Measurements from ENCODE around the gene FAM107A.
"Not testable (repeated sequence)": the region's sequence is repeated elsewhere in the genome, so short reads cannot be mapped to it uniquely, and the experiment has no call there.

FAM107A gene

GRCh38 chr3:58531956-58532355 is 45.2 kb downstream of the FAM107A start:
- no peak overlapping the region for H3K9ac ChIP-seq (ENCODE audit: low read length)
- H3K4me3 ChIP-seq (ENCODE audit: low read length) = no peak overlapping the region
- H3K4me1 ChIP-seq (ENCODE audit: control insufficient read depth, low read depth, low read length) = peaks cover 5% of the 10 kb centered on the region
- H3K27me3 ChIP-seq (ENCODE audit: control insufficient read depth, insufficient read depth, low read length) = no peaks in the 10 kb centered on the region
- H3K36me3 ChIP-seq (ENCODE audit: control insufficient read depth, low read depth, low read length) = no peaks in the 10 kb centered on the region
- no peaks in the 10 kb centered on the region for H3K9me3 ChIP-seq (ENCODE audit: control insufficient read depth, low read depth, low read length)
- no peak overlapping the region for H3K27ac ChIP-seq (ENCODE audit: low read length)

- Histone ChIP-seq H3K36me3 (ENCODE audit: control insufficient read depth, low read depth, low read length) (no peaks in the 10 kb centered on the region), H3K4me1 (ENCODE audit: control insufficient read depth, low read depth, low read length) (peaks cover 5% of the 10 kb centered on the region), H3K4me3 (ENCODE audit: low read length) (no peak overlapping the region), H3K9me3 (ENCODE audit: control insufficient read depth, low read depth, low read length) (no peaks in the 10 kb centered on the region), H3K9ac (ENCODE audit: low read length) (no peak overlapping the region), H3K27me3 (ENCODE audit: control insufficient read depth, insufficient read depth, low read length) (no peaks in the 10 kb centered on the region), H3K27ac (ENCODE audit: low read length) (no peak overlapping the region)
Measured at GRCh38 chr3:58531555-58531954, 45.6 kb downstream of the FAM107A start.

- H3K27me3 ChIP-seq (ENCODE audit: control insufficient read depth, insufficient read depth, low read length) = no peaks in the 10 kb centered on the region
- H3K27ac ChIP-seq (ENCODE audit: low read length) = no peak overlapping the region
- H3K9ac ChIP-seq (ENCODE audit: low read length) = no peak overlapping the region
Measured at GRCh38 chr3:58530354-58530865, 46.8 kb downstream of the FAM107A start.

GRCh38 chr3:58529516-58530353 is 47.5 kb downstream of the FAM107A start:
- Histone ChIP-seq H3K36me3 (ENCODE audit: control insufficient read depth, low read depth, low read length) (no peaks in the 10 kb centered on the region), H3K27me3 (ENCODE audit: control insufficient read depth, insufficient read depth, low read length) (no peaks in the 10 kb centered on the region), H3K4me3 (ENCODE audit: low read length) (no peak overlapping the region), H3K9ac (ENCODE audit: low read length) (no peak overlapping the region), H3K9me3 (ENCODE audit: control insufficient read depth, low read depth, low read length) (no peaks in the 10 kb centered on the region), H3K27ac (ENCODE audit: low read length) (no peak overlapping the region), H3K4me1 (ENCODE audit: control insufficient read depth, low read depth, low read length) (peaks cover 5% of the 10 kb centered on the region)

More at GRCh38 chr3:58530354-58530865, 46.8 kb downstream of the FAM107A start:
- no peaks in the 10 kb centered on the region for H3K9me3 ChIP-seq (ENCODE audit: control insufficient read depth, low read depth, low read length)
- no peaks in the 10 kb centered on the region for H3K36me3 ChIP-seq (ENCODE audit: control insufficient read depth, low read depth, low read length)
- H3K4me3 ChIP-seq (ENCODE audit: low read length) = no peak overlapping the region
- H3K4me1 ChIP-seq (ENCODE audit: control insufficient read depth, low read depth, low read length) = peaks cover 5% of the 10 kb centered on the region

GRCh38 chr3:58528629-58529028 is 48.6 kb downstream of the FAM107A start:
- Histone ChIP-seq H3K9ac (ENCODE audit: low read length) (no peak overlapping the region), H3K4me1 (ENCODE audit: control insufficient read depth, low read depth, low read length) (peaks cover 5% of the 10 kb centered on the region), H3K9me3 (ENCODE audit: control insufficient read depth, low read depth, low read length) (no peaks in the 10 kb centered on the region)

GRCh38 chr3:58527440-58527839 is 49.8 kb downstream of the FAM107A start:
- not testable (repeated sequence) for H3K4me1 ChIP-seq (ENCODE audit: control insufficient read depth, low read depth, low read length); H3K9me3 ChIP-seq (ENCODE audit: control insufficient read depth, low read depth, low read length); H3K27ac ChIP-seq (ENCODE audit: low read length); H3K9ac ChIP-seq (ENCODE audit: low read length); H3K36me3 ChIP-seq (ENCODE audit: control insufficient read depth, low read depth, low read length); H3K4me3 ChIP-seq (ENCODE audit: low read length); H3K27me3 ChIP-seq (ENCODE audit: control insufficient read depth, insufficient read depth, low read length)

More at GRCh38 chr3:58528629-58529028, 48.6 kb downstream of the FAM107A start:
- Histone ChIP-seq H3K27ac (ENCODE audit: low read length) (no peak overlapping the region), H3K36me3 (ENCODE audit: control insufficient read depth, low read depth, low read length) (no peaks in the 10 kb centered on the region), H3K4me3 (ENCODE audit: low read length) (no peak overlapping the region), H3K27me3 (ENCODE audit: control insufficient read depth, insufficient read depth, low read length) (no peaks in the 10 kb centered on the region)

- Histone ChIP-seq H3K27me3 (ENCODE audit: control insufficient read depth, insufficient read depth, low read length) (no peaks in the 10 kb centered on the region), H3K9me3 (ENCODE audit: control insufficient read depth, low read depth, low read length) (no peaks in the 10 kb centered on the region), H3K4me1 (ENCODE audit: control insufficient read depth, low read depth, low read length) (peaks cover 11% of the 10 kb centered on the region), H3K36me3 (ENCODE audit: control insufficient read depth, low read depth, low read length) (no peaks in the 10 kb centered on the region), H3K27ac (ENCODE audit: low read length) (no peak overlapping the region), H3K4me3 (ENCODE audit: low read length) (no peak overlapping the region), H3K9ac (ENCODE audit: low read length) (no peak overlapping the region)
Measured at GRCh38 chr3:58526515-58526957, 50.7 kb downstream of the FAM107A start.

GRCh38 chr3:58524326-58524888 is 52.8 kb downstream of the FAM107A start:
- Histone ChIP-seq H3K36me3 (ENCODE audit: control insufficient read depth, low read depth, low read length) (no peaks in the 10 kb centered on the region), H3K9me3 (ENCODE audit: control insufficient read depth, low read depth, low read length) (no peaks in the 10 kb centered on the region), H3K4me3 (ENCODE audit: low read length) (no peak overlapping the region), H3K27ac (ENCODE audit: low read length) (no peak overlapping the region), H3K27me3 (ENCODE audit: control insufficient read depth, insufficient read depth, low read length) (no peaks in the 10 kb centered on the region), H3K9ac (ENCODE audit: low read length) (no peak overlapping the region), H3K4me1 (ENCODE audit: control insufficient read depth, low read depth, low read length) (peaks cover 11% of the 10 kb centered on the region)

- H3K4me1 ChIP-seq (ENCODE audit: control insufficient read depth, low read depth, low read length) = peaks cover 16% of the 10 kb centered on the region
- H3K36me3 ChIP-seq (ENCODE audit: control insufficient read depth, low read depth, low read length) = no peaks in the 10 kb centered on the region
- H3K4me3 ChIP-seq (ENCODE audit: low read length) = no peak overlapping the region
- H3K27me3 ChIP-seq (ENCODE audit: control insufficient read depth, insufficient read depth, low read length) = no peaks in the 10 kb centered on the region
- no peak overlapping the region for H3K9ac ChIP-seq (ENCODE audit: low read length)
- H3K9me3 ChIP-seq (ENCODE audit: control insufficient read depth, low read depth, low read length) = no peaks in the 10 kb centered on the region
- no peak overlapping the region for H3K27ac ChIP-seq (ENCODE audit: low read length)
Measured at GRCh38 chr3:58522759-58523425, 54.3 kb downstream of the FAM107A start.

- H3K27ac ChIP-seq (ENCODE audit: low read length) = no peak overlapping the region
- peaks cover 16% of the 10 kb centered on the region for H3K4me1 ChIP-seq (ENCODE audit: control insufficient read depth, low read depth, low read length)
- no peaks in the 10 kb centered on the region for H3K9me3 ChIP-seq (ENCODE audit: control insufficient read depth, low read depth, low read length)
Measured at GRCh38 chr3:58521917-58522631, 55.1 kb downstream of the FAM107A start.

GRCh38 chr3:58521336-58521670 is 55.9 kb downstream of the FAM107A start:
- H3K9ac ChIP-seq (ENCODE audit: low read length) = no peak overlapping the region
- H3K4me3 ChIP-seq (ENCODE audit: low read length) = no peak overlapping the region
- H3K27ac ChIP-seq (ENCODE audit: low read length) = no peak overlapping the region
- H3K9me3 ChIP-seq (ENCODE audit: control insufficient read depth, low read depth, low read length) = no peaks in the 10 kb centered on the region
- no peaks in the 10 kb centered on the region for H3K27me3 ChIP-seq (ENCODE audit: control insufficient read depth, insufficient read depth, low read length)
- H3K36me3 ChIP-seq (ENCODE audit: control insufficient read depth, low read depth, low read length) = no peaks in the 10 kb centered on the region
- peaks cover 16% of the 10 kb centered on the region for H3K4me1 ChIP-seq (ENCODE audit: control insufficient read depth, low read depth, low read length)

More at GRCh38 chr3:58521917-58522631, 55.1 kb downstream of the FAM107A start:
- H3K36me3 ChIP-seq (ENCODE audit: control insufficient read depth, low read depth, low read length) = no peaks in the 10 kb centered on the region
- no peak overlapping the region for H3K4me3 ChIP-seq (ENCODE audit: low read length)
- H3K9ac ChIP-seq (ENCODE audit: low read length) = no peak overlapping the region
- H3K27me3 ChIP-seq (ENCODE audit: control insufficient read depth, insufficient read depth, low read length) = no peaks in the 10 kb centered on the region

All from iPS-18a (cell line).